GM18505 (cell line): ENCODE measurements around the gene ADCY5.

Experiments used
- ATAC-seq: cut with Tn5 transposase; IDR thresholded peaks from one replicate; pipeline ENCODE4 v1.9.1; 2021; ENCODE audit not compliant: unreplicated experiment
- POLR2A ChIP-seq: IDR thresholded peaks from 4 replicates; pipeline ENCODE4 v1.6.1; 2011; ENCODE audit warnings: borderline replicate concordance; ENCODE audit not compliant: insufficient read depth, insufficient read length; ENCODE audit errors: extremely low read depth

Gene ADCY5

GRCh38 chr3:123297627-123297899 is 151.3 kb downstream of the ADCY5 start:
- TF ChIP-seq POLR2A = no peak
- ATAC-seq = no peak

- no peak for TF ChIP-seq POLR2A
- no peak for ATAC-seq
Observed at GRCh38 chr3:123296836-123297626, 151.9 kb downstream of the ADCY5 start.

GRCh38 chr3:123296261-123296660 is 152.6 kb downstream of the ADCY5 start:
- no peak for TF ChIP-seq POLR2A
- no peak for ATAC-seq

- no peak for TF ChIP-seq POLR2A
- ATAC-seq = no peak
Observed at GRCh38 chr3:123295901-123296250, 153.0 kb downstream of the ADCY5 start.

GRCh38 chr3:123295171-123295900 is 153.6 kb downstream of the ADCY5 start:
- TF ChIP-seq POLR2A = no peak
- ATAC-seq = no peak

GRCh38 chr3:123294296-123294938 is 154.5 kb downstream of the ADCY5 start:
- ATAC-seq = no peak
- no peak for TF ChIP-seq POLR2A

GRCh38 chr3:123292321-123293310 is 156.3 kb downstream of the ADCY5 start:
- no peak for ATAC-seq
- TF ChIP-seq POLR2A = no peak

- no peak for ATAC-seq
- TF ChIP-seq POLR2A = no peak
Observed at GRCh38 chr3:123291404-123291803, 157.5 kb downstream of the ADCY5 start.

- TF ChIP-seq POLR2A = no peak
- no peak for ATAC-seq
Observed at GRCh38 chr3:123290962-123291361, 157.9 kb downstream of the ADCY5 start.

- TF ChIP-seq POLR2A = no peak
- no peak for ATAC-seq
Observed at GRCh38 chr3:123290107-123290930, 158.6 kb downstream of the ADCY5 start.

- no peak for TF ChIP-seq POLR2A
- ATAC-seq = no peak
Observed at GRCh38 chr3:123289391-123290106, 159.3 kb downstream of the ADCY5 start.

GRCh38 chr3:123287962-123288302 is 161.0 kb downstream of the ADCY5 start:
- TF ChIP-seq POLR2A = no peak
- ATAC-seq = no peak
